ENCODE results near the gene JPT2. TPM values are rescaled to one million over a fixed set of nuclear protein-coding genes. Genes with fewer than 3 reads are reported as not detected.

The JPT2 gene
- total RNA-seq, 1 donor from 2014 or later: 132 TPM

GRCh38 chr16:1669698-1670097 is 8.4 kb upstream of the JPT2 start:
- Mint-ChIP-seq H3K27me3 (no peaks in the 10 kb centered on the region), H3K36me3 (peaks cover 18% of the 10 kb centered on the region), H3K4me1 (ENCODE audit: unreplicated experiment) (no peaks in the 10 kb centered on the region), H3K9me3 (no peaks in the 10 kb centered on the region), H3K27ac (no peak overlapping the region), H3K4me3 (no peak overlapping the region)
- DNase-seq (ENCODE audit: extremely low spot score, unreplicated experiment): no peak
- TF ChIP-seq, protein P1, sequence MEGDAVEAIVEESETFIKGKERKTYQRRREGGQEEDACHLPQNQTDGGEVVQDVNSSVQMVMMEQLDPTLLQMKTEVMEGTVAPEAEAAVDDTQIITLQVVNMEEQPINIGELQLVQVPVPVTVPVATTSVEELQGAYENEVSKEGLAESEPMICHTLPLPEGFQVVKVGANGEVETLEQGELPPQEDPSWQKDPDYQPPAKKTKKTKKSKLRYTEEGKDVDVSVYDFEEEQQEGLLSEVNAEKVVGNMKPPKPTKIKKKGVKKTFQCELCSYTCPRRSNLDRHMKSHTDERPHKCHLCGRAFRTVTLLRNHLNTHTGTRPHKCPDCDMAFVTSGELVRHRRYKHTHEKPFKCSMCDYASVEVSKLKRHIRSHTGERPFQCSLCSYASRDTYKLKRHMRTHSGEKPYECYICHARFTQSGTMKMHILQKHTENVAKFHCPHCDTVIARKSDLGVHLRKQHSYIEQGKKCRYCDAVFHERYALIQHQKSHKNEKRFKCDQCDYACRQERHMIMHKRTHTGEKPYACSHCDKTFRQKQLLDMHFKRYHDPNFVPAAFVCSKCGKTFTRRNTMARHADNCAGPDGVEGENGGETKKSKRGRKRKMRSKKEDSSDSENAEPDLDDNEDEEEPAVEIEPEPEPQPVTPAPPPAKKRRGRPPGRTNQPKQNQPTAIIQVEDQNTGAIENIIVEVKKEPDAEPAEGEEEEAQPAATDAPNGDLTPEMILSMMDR (conservative IDR thresholded peaks at IDR 0.05): no peak

DNA sequence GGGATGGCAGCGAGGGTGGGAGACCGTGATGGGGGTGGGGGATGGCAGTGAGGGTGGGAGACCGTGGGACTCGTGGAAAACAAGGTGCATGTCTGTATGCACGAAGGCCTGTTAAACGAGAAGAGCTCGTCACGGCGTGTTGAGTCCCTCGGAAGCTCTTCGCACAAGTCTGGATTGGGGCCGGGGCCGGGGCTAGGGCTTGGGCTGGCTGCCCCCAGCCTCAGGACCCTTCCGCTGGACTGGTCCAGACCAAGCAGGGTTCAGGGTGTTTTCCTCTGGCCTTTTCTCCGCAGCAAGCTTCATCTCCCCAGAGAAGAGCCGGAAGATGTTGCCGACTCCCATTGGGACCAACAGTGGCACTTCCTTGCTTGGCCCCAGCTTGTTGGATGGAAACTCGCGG is 7.7 kb upstream of the JPT2 start:
- Mint-ChIP-seq H3K27me3 (no peaks in the 10 kb centered on the region), H3K4me1 (ENCODE audit: unreplicated experiment) (no peaks in the 10 kb centered on the region), H3K4me3 (no peak overlapping the region), H3K36me3 (peaks cover 14% of the 10 kb centered on the region), H3K9me3 (no peaks in the 10 kb centered on the region), H3K27ac (no peak overlapping the region)
- no peak for DNase-seq (ENCODE audit: extremely low spot score, unreplicated experiment)
- TF ChIP-seq, protein P1 (conservative IDR thresholded peaks at IDR 0.05): no peak

- peaks cover 16% of the 10 kb centered on the region for H3K36me3 Mint-ChIP-seq
- no peak overlapping the region for H3K4me3 Mint-ChIP-seq
- no peak for DNase-seq (ENCODE audit: extremely low spot score, unreplicated experiment)
- H3K4me1 Mint-ChIP-seq (ENCODE audit: unreplicated experiment): no peaks in the 10 kb centered on the region
- H3K27me3 Mint-ChIP-seq: no peaks in the 10 kb centered on the region
- H3K27ac Mint-ChIP-seq: no peak overlapping the region
- TF ChIP-seq, protein P1 (conservative IDR thresholded peaks at IDR 0.05): no peak
- H3K9me3 Mint-ChIP-seq: no peaks in the 10 kb centered on the region
Observed at GRCh38 chr16:1670866-1671265, 7.2 kb upstream of the JPT2 start.

- Mint-ChIP-seq H3K27me3 (no peaks in the 10 kb centered on the region), H3K4me1 (ENCODE audit: unreplicated experiment) (no peaks in the 10 kb centered on the region), H3K9me3 (no peaks in the 10 kb centered on the region), H3K4me3 (no peak overlapping the region), H3K36me3 (peaks cover 16% of the 10 kb centered on the region), H3K27ac (no peak overlapping the region)
- TF ChIP-seq, protein P1 (conservative IDR thresholded peaks at IDR 0.05): no peak
- DNase-seq (ENCODE audit: extremely low spot score, unreplicated experiment): no peak
Observed at GRCh38 chr16:1673424-1674151, 4.5 kb upstream of the JPT2 start.

DNA sequence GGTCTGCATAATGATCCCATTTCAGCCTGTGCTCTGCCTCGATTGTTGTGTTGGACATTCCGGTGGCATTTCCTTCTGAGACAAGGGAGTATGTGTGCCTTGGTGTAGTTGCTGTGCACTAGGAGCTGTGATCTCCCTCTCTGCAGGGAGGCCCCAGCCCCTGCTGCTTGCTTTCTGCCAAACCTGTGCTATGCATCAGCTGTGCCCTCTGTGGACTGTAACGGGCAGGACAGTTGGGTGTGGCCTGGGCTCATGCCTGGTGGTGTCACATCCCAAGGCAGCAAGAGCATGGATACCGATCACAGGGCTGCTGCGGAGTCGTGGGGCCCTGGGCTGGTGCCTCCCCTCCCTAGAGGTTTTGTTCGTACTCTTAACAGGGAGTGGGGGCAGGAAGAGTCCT is 3.8 kb upstream of the JPT2 start:
- H3K36me3 Mint-ChIP-seq: peaks cover 16% of the 10 kb centered on the region
- no peaks in the 10 kb centered on the region for H3K27me3 Mint-ChIP-seq
- H3K9me3 Mint-ChIP-seq: no peaks in the 10 kb centered on the region
- H3K4me3 Mint-ChIP-seq: no peak overlapping the region
- H3K27ac Mint-ChIP-seq: no peak overlapping the region
- no peak for DNase-seq (ENCODE audit: extremely low spot score, unreplicated experiment)
- peaks cover 6% of the 10 kb centered on the region for H3K4me1 Mint-ChIP-seq (ENCODE audit: unreplicated experiment)
- TF ChIP-seq, protein P1 (conservative IDR thresholded peaks at IDR 0.05): no peak
